Mesendoderm (in vitro differentiated cells): ENCODE results near the gene BCO1.

Experiments used
- DNase-seq: peaks from one replicate; pipeline ENCODE4 v3.0.0; 2013
- H2AK5ac ChIP-seq: 2 replicates; pipeline ENCODE4 v1.6.1; 2013; ENCODE audit warnings: low read length, inconsistent platforms
- H2BK120ac ChIP-seq: 2 replicates; pipeline ENCODE4 v1.6.1; 2013; ENCODE audit warnings: low read depth, mild to moderate bottlenecking, low read length, moderate library complexity, mixed read lengths
- H2BK15ac ChIP-seq: replicated peaks from 2 replicates; pipeline ENCODE4 v1.6.1; 2013; ENCODE audit warnings: low read depth, mild to moderate bottlenecking, moderate library complexity
- H2BK5ac ChIP-seq: 2 replicates; pipeline ENCODE4 v1.6.1; 2013; ENCODE audit warnings: low read length, inconsistent platforms
- H3K18ac ChIP-seq: 2 replicates; pipeline ENCODE4 v1.6.1; 2013; ENCODE audit warnings: mild to moderate bottlenecking, low read length, mixed read lengths
- H3K23ac ChIP-seq: one replicate; pipeline ENCODE4 v1.6.1; 2013; ENCODE audit warnings: low read length
- H3K27ac ChIP-seq: 2 replicates; pipeline ENCODE4 v1.5.1; 2013; ENCODE audit warnings: low read depth, mild to moderate bottlenecking, inconsistent platforms, low read length, moderate library complexity
- H3K27me3 ChIP-seq: 2 replicates; pipeline ENCODE4 v1.6.1; 2013; ENCODE audit warnings: low read length, control low read depth, mild to moderate bottlenecking, inconsistent platforms; ENCODE audit not compliant: insufficient read depth, poor library complexity
- H3K36me3 ChIP-seq: 2 replicates; pipeline ENCODE4 v1.6.1; 2013; ENCODE audit warnings: low read length, inconsistent platforms; ENCODE audit not compliant: control insufficient read depth, insufficient read depth
- H3K4ac ChIP-seq: one replicate; pipeline ENCODE4 v1.6.1; 2013; ENCODE audit warnings: low read depth, mild to moderate bottlenecking, low read length, moderate library complexity
- H3K4me1 ChIP-seq: 2 replicates; pipeline ENCODE4 v1.6.1; 2013; ENCODE audit warnings: low read depth, low read length, inconsistent platforms; ENCODE audit not compliant: control insufficient read depth
- H3K4me2 ChIP-seq: 2 replicates; pipeline ENCODE4 v1.6.1; 2013; ENCODE audit warnings: low read length
- H3K4me3 ChIP-seq: 2 replicates; pipeline ENCODE4 v1.5.1; 2013; ENCODE audit warnings: mild to moderate bottlenecking, low read length
- H3K56ac ChIP-seq: one replicate; pipeline ENCODE4 v1.6.1; 2013; ENCODE audit warnings: low read length
- H3K79me1 ChIP-seq: 2 replicates; pipeline ENCODE4 v1.6.1; 2013; ENCODE audit warnings: low read length, inconsistent platforms
- H3K79me2 ChIP-seq: 2 replicates; pipeline ENCODE4 v1.6.1; 2013; ENCODE audit warnings: mild to moderate bottlenecking, low read length; ENCODE audit not compliant: control insufficient read depth, insufficient read depth
- H3K9ac ChIP-seq: 2 replicates; pipeline ENCODE4 v1.6.1; 2013; ENCODE audit warnings: low read length, inconsistent platforms
- H4K5ac ChIP-seq: one replicate; pipeline ENCODE4 v1.6.1; 2013; ENCODE audit warnings: low read length
- H4K8ac ChIP-seq: one replicate; pipeline ENCODE4 v1.6.1; 2013; ENCODE audit warnings: low read depth, mild to moderate bottlenecking, control low read depth, low read length, moderate library complexity
- WGBS: extraction: QIAGEN DNeasy Blood & Tissue Kit; methylation state at CpG from one replicate; pipeline ENCODE4 v1.1.7; 2013; ENCODE audit warnings: low lambda C conversion rate, missing lambda C conversion rate; ENCODE audit not compliant: insufficient coverage; ENCODE audit errors: extremely low coverage; 5-methylcytosine and 5-hydroxymethylcytosine counted together

BCO1 gene

DNA sequence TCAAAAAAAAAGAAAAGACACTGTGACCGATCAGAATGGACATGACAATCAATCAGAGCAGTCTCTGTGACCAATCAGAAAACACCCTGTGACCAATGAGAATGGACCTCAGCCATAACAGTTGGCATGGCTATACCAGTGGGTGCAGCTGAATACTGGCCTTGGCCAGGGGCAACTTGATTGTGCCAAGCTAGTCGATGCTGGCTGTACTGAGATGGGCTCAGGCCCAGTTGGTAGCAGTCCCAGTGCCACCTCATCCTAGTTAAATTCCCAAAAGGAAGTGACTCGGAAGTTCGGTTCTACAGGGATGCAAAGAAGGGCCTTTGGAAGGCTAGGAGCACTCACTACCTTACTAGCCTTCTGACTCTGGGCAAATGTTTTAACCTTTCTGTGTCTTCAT lies 37.2 kb upstream of the BCO1 start:
- Histone ChIP-seq H3K4ac (no peak overlapping the region), H3K4me2 (no peak overlapping the region), H3K18ac (no peak overlapping the region), H3K9ac (no peak overlapping the region), H2AK5ac (no peak overlapping the region), H3K36me3 (no peaks in the 10 kb centered on the region), H3K27ac (no peak overlapping the region), H3K4me3 (no peak overlapping the region), H3K4me1 (no peaks in the 10 kb centered on the region), H2BK5ac (no peak overlapping the region), H3K27me3 (no peaks in the 10 kb centered on the region), H3K79me2 (no peaks in the 10 kb centered on the region), H3K79me1 (no peaks in the 10 kb centered on the region), H4K5ac (no peak overlapping the region), H3K23ac (no peak overlapping the region), H2BK15ac (no peak overlapping the region), H2BK120ac (no peak overlapping the region), H4K8ac (no peak overlapping the region), H3K56ac (no peak overlapping the region)
- WGBS = no CpG with 5 or more reads among the region's 4 CpGs
- no peak for DNase-seq

DNA sequence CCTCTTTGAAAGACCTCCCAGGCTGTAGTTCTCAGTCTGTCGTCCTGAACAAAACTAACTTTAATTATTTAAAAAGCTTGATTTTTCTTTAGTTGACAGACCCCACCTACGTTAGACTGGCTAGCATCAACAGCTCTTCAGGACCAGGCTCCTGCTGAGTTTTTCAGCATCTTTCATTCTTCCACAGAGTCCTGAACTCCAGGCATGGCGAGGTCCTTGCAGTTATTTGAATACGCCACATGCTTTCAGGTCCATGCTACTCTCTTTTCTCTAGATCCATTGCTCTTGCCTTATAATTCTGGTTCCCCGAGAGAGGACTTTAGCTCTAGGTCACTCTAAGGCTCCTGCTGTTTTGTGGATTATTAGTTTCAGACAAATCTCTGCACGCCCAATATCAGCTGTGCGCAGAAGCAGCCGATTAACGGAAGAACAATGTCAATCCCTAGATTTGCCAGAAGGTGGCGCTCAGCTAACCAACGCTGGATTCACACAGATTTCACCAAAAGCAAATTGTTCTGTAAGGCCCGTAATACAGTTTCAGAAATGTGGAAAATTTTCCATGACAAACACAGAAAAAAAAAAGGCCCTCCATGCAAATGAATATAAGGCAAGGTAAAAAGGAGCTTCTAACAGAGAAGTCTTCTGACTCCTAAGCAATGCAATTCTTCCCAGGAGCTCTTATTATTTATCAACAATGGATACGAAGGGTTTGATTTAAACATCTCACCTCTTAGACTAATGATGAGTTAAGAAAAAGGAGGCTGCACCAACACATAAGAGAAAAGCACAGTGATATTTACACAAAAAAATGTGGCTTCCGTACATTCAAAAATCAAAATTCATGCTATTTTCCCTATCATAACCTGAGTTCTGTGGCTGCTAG lies 33.5 kb upstream of the BCO1 start:
- Histone ChIP-seq H3K56ac (no peak overlapping the region), H4K5ac (no peak overlapping the region), H3K79me2 (no peaks in the 10 kb centered on the region), H3K36me3 (no peaks in the 10 kb centered on the region), H2AK5ac (no peak overlapping the region), H3K4me2 (no peak overlapping the region), H3K9ac (no peak overlapping the region), H3K18ac (no peak overlapping the region), H3K23ac (no peak overlapping the region), H2BK120ac (no peak overlapping the region), H3K27ac (no peak overlapping the region), H3K27me3 (no peaks in the 10 kb centered on the region), H2BK15ac (no peak overlapping the region), H2BK5ac (no peak overlapping the region), H3K4me3 (no peak overlapping the region), H4K8ac (no peak overlapping the region), H3K4ac (no peak overlapping the region), H3K79me1 (no peaks in the 10 kb centered on the region), H3K4me1 (no peaks in the 10 kb centered on the region)
- DNase-seq = peak; percentile 47
- no CpG with 5 or more reads among the region's 14 CpGs for WGBS

DNA sequence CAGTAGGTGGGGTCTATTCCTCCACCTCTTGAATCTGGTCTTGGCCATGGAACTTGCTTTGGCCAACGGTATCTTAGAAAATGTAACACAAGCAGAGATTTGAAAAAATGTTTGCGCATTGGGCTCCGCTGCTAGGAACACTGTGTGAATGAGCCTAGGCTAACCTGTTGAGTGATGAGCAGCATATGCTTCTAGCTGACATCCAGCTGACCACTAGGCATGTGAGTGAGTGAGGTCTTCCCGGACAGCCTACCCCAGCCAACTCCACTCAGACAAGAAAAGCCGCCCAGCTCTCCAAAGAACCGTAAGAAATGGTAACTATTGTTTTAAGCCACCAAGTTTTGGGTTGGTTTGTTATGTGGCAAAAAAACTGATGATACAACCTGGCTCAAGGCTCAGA lies 31.4 kb upstream of the BCO1 start:
- H3K23ac ChIP-seq = no peak overlapping the region
- H2BK5ac ChIP-seq = no peak overlapping the region
- H4K8ac ChIP-seq = no peak overlapping the region
- H3K9ac ChIP-seq = no peak overlapping the region
- no peaks in the 10 kb centered on the region for H3K27me3 ChIP-seq
- H3K4me2 ChIP-seq = no peak overlapping the region
- no peak overlapping the region for H2BK15ac ChIP-seq
- H3K4me1 ChIP-seq = no peaks in the 10 kb centered on the region
- H2AK5ac ChIP-seq = no peak overlapping the region
- no peak overlapping the region for H2BK120ac ChIP-seq
- no peaks in the 10 kb centered on the region for H3K79me2 ChIP-seq
- H3K79me1 ChIP-seq = no peaks in the 10 kb centered on the region
- no peak overlapping the region for H3K4ac ChIP-seq
- no peak for DNase-seq
- no peaks in the 10 kb centered on the region for H3K36me3 ChIP-seq
- no CpG with 5 or more reads among the region's 6 CpGs for whole genome bisulfite sequencing
- no peak overlapping the region for H3K18ac ChIP-seq
- H3K27ac ChIP-seq = no peak overlapping the region
- H4K5ac ChIP-seq = no peak overlapping the region
- no peak overlapping the region for H3K56ac ChIP-seq
- no peak overlapping the region for H3K4me3 ChIP-seq

GRCh38 chr16:81210807-81211206 lies 27.7 kb upstream of the BCO1 start:
- no peaks in the 10 kb centered on the region for H3K79me1 ChIP-seq
- no peak overlapping the region for H3K18ac ChIP-seq
- H3K36me3 ChIP-seq = no peaks in the 10 kb centered on the region
- H3K56ac ChIP-seq = no peak overlapping the region
- H3K4me2 ChIP-seq = no peak overlapping the region
- H3K23ac ChIP-seq = no peak overlapping the region
- H3K9ac ChIP-seq = no peak overlapping the region
- H3K79me2 ChIP-seq = no peaks in the 10 kb centered on the region
- no peak for DNase-seq
- no peaks in the 10 kb centered on the region for H3K27me3 ChIP-seq
- no peak overlapping the region for H2BK15ac ChIP-seq
- no peak overlapping the region for H4K5ac ChIP-seq
- no peak overlapping the region for H3K4ac ChIP-seq
- no peak overlapping the region for H2AK5ac ChIP-seq
- no peak overlapping the region for H2BK5ac ChIP-seq
- no peak overlapping the region for H4K8ac ChIP-seq
- H3K4me3 ChIP-seq = no peak overlapping the region
- H2BK120ac ChIP-seq = no peak overlapping the region
- H3K27ac ChIP-seq = no peak overlapping the region
- WGBS = no CpG with 5 or more reads among the region's 3 CpGs
- H3K4me1 ChIP-seq = no peaks in the 10 kb centered on the region

GRCh38 chr16:81212830-81213465 lies 25.5 kb upstream of the BCO1 start:
- WGBS = no CpG with 5 or more reads among the region's 11 CpGs
- Histone ChIP-seq H3K27me3 (no peaks in the 10 kb centered on the region), H3K79me2 (no peaks in the 10 kb centered on the region), H3K36me3 (no peaks in the 10 kb centered on the region), H4K8ac (no peak overlapping the region), H2BK120ac (no peak overlapping the region), H3K27ac (no peak overlapping the region), H3K79me1 (no peaks in the 10 kb centered on the region), H3K9ac (no peak overlapping the region), H3K56ac (no peak overlapping the region), H2AK5ac (no peak overlapping the region), H3K18ac (no peak overlapping the region), H3K23ac (no peak overlapping the region), H3K4me2 (no peak overlapping the region), H4K5ac (no peak overlapping the region), H2BK15ac (no peak overlapping the region), H2BK5ac (no peak overlapping the region), H3K4me1 (no peaks in the 10 kb centered on the region), H3K4me3 (no peak overlapping the region), H3K4ac (no peak overlapping the region)
- no peak for DNase-seq
